ENCODE data around the gene KIF1B.
"Not testable (repeated sequence)": the region's sequence is repeated elsewhere in the genome, so short reads cannot be mapped to it uniquely, and the experiment has no call there.

Gene KIF1B

DNA sequence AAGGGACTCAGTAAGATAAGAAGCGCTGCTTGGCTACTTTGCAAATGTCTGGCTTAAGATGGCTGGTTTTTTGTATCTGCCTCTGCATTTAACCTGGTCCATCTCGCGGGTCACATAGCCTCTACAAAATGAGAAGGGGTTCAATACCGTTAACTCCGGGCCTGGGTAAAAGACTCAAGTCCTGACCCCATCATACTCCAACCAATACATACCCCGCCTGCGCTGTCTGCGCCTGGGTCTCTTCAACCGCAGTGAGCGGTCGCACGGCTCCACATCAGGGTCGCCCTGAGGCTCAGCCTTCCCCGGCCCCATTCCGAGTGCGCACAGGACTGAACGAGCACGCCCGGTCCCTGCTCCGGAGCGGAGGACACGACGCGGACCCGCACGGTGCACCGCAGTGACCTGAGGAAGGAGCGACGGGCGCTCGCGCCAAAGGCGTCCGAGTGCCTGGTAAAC is 187.9 kb downstream of the KIF1B start:
- DNase-seq: peak; percentile 20

GRCh38 chr1:10398734-10399443 is 188.5 kb downstream of the KIF1B start, which contains the start of gene PGD:
Gene PGD (plus strand): TSS chr1:10399064. CDS start chr1:10399118, 54 bp downstream.
- DNase-seq: peak; percentile 66

DNA sequence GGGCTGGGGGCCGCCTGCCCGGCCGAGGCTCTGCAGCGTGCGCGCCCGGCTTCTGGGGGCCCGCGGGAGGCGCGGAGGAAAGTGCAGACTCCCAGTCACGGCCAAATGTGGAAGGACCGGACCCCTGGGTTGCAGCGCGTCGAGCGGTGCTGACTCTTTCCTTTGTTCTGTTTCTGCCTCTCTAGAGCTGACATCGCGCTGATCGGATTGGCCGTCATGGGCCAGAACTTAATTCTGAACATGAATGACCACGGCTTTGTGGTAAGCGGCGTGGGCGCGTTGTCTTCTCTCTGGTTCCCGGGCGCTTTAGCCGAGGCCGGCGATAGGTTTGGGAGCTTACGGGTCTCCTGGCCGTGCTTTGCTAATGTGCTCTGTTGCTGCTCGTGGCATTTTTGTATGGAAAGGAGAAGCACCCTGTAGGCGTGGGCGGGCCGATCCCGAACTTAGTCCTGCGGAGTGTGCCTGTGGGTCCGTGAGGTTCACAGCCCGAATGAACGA is 189.1 kb downstream of the KIF1B start:
- DNase-seq: no peak

- no peak for DNase-seq
Observed at GRCh38 chr1:10400013-10400412, 189.6 kb downstream of the KIF1B start.

GRCh38 chr1:10401281-10401680 is 190.9 kb downstream of the KIF1B start:
- no peak for DNase-seq

GRCh38 chr1:10402729-10403274 is 192.4 kb downstream of the KIF1B start:
- DNase-seq: no peak

DNA sequence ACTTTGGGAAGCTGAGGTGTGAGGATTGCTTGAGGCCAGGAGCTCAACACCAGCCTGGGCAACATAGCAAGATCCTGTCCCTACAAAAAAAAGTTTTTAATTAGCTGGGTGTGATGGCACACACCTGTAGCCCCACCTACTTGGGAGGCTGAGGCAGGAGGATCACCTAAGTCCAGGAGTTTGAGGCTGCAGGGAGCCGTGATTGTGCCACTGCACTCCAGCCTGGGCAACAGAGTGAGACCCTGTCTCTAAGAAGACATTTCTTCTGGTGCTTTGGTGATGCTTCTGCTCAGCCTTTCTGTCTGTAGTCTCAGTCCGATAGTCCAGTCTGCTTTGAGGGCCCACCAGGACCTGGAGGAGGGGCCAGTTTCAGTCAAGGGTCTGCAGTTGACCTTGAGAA is 196.8 kb downstream of the KIF1B start:
- DNase-seq: no peak

- DNase-seq: no peak
Observed at GRCh38 chr1:10415211-10415930, 205.0 kb downstream of the KIF1B start.

GRCh38 chr1:10415967-10416366 is 205.6 kb downstream of the KIF1B start:
- DNase-seq: not testable (repeated sequence)

- DNase-seq: not testable (repeated sequence)
Observed at GRCh38 chr1:10418741-10419140, 208.4 kb downstream of the KIF1B start.

- no peak for DNase-seq
Observed at GRCh38 chr1:10419351-10419750, 209.0 kb downstream of the KIF1B start.

GRCh38 chr1:10421637-10422036 is 211.3 kb downstream of the KIF1B start:
- no peak for DNase-seq

DNA sequence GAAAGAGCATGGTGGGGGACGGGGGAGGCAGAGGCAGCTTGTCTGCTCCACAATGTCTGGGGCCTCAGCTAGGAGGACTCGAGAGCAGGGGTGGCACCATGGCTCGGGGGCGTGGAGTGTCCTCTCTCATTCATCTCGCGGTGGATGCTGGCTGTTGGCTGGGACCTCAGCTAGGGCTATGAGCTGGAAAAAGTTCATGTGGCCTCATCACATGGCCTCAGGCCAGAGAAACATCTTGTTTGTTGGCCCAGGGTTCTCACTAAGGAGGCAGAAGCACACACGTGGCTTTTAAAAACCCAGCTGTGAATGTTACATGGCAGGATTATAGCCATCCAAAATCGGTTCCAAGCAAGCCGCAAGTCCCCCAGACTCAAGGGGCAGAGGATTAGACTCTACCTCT is 213.7 kb downstream of the KIF1B start:
- no peak for DNase-seq

DNA sequence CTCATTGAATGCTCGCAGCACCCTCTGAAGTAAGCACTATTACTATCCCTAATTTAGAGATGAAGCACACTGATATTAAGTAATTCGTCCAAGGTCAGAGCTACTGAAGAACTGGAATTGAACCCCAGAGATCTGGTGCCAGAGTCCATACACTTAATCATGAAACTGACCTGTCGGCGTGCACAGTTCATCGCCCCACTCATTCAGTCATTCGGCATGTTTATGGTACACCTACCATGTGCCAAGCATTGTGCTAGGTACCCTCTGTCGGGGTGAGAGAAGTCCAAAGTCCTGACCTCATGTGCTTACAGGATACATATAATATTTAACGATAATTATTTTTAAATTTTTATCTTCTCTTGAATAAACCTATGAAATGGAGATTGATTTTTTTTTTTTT is 214.3 kb downstream of the KIF1B start:
- DNase-seq: no peak

- DNase-seq: not testable (repeated sequence)
Observed at GRCh38 chr1:10425826-10426534, 215.6 kb downstream of the KIF1B start.

GRCh38 chr1:10426535-10426848 is 216.1 kb downstream of the KIF1B start:
- DNase-seq: not testable (repeated sequence)

DNA sequence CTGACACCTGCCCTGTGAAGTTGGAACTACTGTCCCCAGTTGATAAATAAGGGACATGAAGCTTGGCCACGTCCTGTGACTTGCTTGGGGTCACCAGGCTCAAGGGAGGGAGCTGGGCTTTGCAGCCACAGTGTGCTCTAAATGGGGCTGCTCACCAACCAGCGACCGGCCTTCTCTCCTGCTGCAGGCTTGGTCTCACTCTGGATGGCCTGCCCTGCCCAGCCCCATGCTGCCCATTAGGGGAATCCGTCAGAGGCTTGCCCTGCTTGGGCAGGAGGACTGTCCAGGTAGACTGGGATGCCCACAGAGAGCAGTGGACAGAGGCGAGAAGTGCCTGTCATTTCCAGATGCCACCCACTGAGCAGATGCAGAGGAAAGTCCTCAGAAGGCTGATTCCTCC is 218.6 kb downstream of the KIF1B start:
- no peak for DNase-seq

- no peak for DNase-seq
Observed at GRCh38 chr1:10429868-10430215, 219.5 kb downstream of the KIF1B start.

- peak; percentile 62 for DNase-seq
Observed at GRCh38 chr1:10430216-10431069, 220.1 kb downstream of the KIF1B start, which contains the start of gene CENPS. Gene CENPS (plus strand): TSS chr1:10430433. CDS start chr1:10430518, 85 bp downstream.

Measured in NCI-H2029 treated with DMSO at 0.1 percent for 48 hours (cell line).